ENCODE data around the gene INCA1. TPM values are rescaled to one million over a fixed set of nuclear protein-coding genes. Genes with fewer than 3 reads are reported as not detected.
A peak's percentile ranks its signal among the peaks of the same experiment; 100 is the strongest.

INCA1 gene
- total and polyA plus RNA-seq, 2 of the 13 experiments (the other 11 are each of a cell fraction or from before 2014, with no cell fraction given): 0.93 to 2.6 TPM

DNA sequence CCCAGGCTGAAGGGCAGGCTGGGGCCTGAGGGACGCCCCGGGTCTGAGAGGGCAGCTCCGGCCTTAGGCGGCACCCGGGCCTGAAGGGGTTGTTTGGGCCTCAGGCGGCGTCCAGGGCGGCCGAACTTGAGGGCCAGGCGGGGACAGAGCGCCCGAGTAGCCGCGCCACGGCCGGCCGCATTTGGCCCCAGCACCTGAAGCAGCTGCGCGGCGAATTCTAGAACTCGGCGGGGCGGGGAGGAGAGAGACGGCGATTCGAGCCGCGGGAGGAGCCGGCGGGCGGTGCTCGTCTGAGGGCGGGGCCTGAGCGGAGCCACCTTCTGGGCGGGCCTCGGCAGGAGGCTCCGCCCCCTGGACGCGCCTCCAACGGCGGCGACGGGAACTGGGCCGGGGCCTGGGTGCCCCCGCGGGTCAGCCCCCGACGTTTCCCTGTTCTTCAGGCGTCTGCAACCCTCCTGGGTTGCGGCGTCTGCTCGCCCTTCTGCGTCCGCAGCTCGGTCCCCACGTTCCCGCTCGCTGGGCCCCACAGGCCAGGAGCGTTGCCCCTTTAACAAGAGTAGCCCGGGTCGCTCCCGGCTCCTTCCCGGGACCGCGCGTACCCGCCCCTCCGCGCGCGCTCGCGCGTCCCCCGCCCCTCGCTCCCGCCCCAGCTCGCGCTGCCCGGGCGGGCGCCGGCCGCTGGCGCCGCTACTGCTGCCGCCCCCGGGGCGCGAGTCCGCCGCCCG is at the start of gene INCA1, which contains the start of gene KIF1C (continued):
- TF ChIP-seq, protein P1, sequence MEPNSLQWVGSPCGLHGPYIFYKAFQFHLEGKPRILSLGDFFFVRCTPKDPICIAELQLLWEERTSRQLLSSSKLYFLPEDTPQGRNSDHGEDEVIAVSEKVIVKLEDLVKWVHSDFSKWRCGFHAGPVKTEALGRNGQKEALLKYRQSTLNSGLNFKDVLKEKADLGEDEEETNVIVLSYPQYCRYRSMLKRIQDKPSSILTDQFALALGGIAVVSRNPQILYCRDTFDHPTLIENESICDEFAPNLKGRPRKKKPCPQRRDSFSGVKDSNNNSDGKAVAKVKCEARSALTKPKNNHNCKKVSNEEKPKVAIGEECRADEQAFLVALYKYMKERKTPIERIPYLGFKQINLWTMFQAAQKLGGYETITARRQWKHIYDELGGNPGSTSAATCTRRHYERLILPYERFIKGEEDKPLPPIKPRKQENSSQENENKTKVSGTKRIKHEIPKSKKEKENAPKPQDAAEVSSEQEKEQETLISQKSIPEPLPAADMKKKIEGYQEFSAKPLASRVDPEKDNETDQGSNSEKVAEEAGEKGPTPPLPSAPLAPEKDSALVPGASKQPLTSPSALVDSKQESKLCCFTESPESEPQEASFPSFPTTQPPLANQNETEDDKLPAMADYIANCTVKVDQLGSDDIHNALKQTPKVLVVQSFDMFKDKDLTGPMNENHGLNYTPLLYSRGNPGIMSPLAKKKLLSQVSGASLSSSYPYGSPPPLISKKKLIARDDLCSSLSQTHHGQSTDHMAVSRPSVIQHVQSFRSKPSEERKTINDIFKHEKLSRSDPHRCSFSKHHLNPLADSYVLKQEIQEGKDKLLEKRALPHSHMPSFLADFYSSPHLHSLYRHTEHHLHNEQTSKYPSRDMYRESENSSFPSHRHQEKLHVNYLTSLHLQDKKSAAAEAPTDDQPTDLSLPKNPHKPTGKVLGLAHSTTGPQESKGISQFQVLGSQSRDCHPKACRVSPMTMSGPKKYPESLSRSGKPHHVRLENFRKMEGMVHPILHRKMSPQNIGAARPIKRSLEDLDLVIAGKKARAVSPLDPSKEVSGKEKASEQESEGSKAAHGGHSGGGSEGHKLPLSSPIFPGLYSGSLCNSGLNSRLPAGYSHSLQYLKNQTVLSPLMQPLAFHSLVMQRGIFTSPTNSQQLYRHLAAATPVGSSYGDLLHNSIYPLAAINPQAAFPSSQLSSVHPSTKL (CRISPR knock-in tag; IDR thresholded peaks at IDR 0.05): peak; percentile 35
- TF ChIP-seq MED1 (CRISPR knock-in tag; IDR thresholded peaks at IDR 0.05) (peak; percentile 65; the same call in 1 of the 2 replicates), ELF4 (CRISPR knock-in tag; IDR thresholded peaks at IDR 0.05; ENCODE audit: borderline replicate concordance) (no peak), ZNF160 (CRISPR knock-in tag; IDR thresholded peaks at IDR 0.05) (no peak), HOXA9 (CRISPR knock-in tag; IDR thresholded peaks at IDR 0.05; ENCODE audit: borderline replicate concordance) (no peak), MTA3 (CRISPR knock-in tag; IDR thresholded peaks at IDR 0.05) (no peak), ZNF768 (CRISPR knock-in tag; IDR thresholded peaks at IDR 0.05) (peak; percentile 53; the same call in 1 of the 2 replicates), ZNF776 (CRISPR knock-in tag; IDR thresholded peaks at IDR 0.05) (peak; percentile 22), ZNF598 (CRISPR knock-in tag; IDR thresholded peaks at IDR 0.05; ENCODE audit: borderline replicate concordance) (peak; percentile 29; the same call in 1 of the 2 replicates), SALL1 (CRISPR knock-in tag; IDR thresholded peaks at IDR 0.05) (peak; percentile 53; the same call in 1 of the 2 replicates), REPIN1 (CRISPR knock-in tag; IDR thresholded peaks at IDR 0.05; ENCODE audit: borderline replicate concordance, low read depth) (0 out of 2 replicates have a peak, but pooled peaks have one; percentile 50), ZFP90 (CRISPR knock-in tag; IDR thresholded peaks at IDR 0.05; ENCODE audit: borderline replicate concordance) (no peak), RBFOX2 (IDR thresholded peaks at IDR 0.05; ENCODE audit: low read depth, low read length) (peak; percentile 75), TFDP2 (CRISPR knock-in tag; IDR thresholded peaks at IDR 0.05) (peak; percentile 43; the same call in 1 of the 2 replicates), YY1 (IDR thresholded peaks at IDR 0.05; ENCODE audit: insufficient read depth, insufficient replicate concordance, low read depth, low read length) (peak; percentile 42)
- TF ChIP-seq, protein P2, sequence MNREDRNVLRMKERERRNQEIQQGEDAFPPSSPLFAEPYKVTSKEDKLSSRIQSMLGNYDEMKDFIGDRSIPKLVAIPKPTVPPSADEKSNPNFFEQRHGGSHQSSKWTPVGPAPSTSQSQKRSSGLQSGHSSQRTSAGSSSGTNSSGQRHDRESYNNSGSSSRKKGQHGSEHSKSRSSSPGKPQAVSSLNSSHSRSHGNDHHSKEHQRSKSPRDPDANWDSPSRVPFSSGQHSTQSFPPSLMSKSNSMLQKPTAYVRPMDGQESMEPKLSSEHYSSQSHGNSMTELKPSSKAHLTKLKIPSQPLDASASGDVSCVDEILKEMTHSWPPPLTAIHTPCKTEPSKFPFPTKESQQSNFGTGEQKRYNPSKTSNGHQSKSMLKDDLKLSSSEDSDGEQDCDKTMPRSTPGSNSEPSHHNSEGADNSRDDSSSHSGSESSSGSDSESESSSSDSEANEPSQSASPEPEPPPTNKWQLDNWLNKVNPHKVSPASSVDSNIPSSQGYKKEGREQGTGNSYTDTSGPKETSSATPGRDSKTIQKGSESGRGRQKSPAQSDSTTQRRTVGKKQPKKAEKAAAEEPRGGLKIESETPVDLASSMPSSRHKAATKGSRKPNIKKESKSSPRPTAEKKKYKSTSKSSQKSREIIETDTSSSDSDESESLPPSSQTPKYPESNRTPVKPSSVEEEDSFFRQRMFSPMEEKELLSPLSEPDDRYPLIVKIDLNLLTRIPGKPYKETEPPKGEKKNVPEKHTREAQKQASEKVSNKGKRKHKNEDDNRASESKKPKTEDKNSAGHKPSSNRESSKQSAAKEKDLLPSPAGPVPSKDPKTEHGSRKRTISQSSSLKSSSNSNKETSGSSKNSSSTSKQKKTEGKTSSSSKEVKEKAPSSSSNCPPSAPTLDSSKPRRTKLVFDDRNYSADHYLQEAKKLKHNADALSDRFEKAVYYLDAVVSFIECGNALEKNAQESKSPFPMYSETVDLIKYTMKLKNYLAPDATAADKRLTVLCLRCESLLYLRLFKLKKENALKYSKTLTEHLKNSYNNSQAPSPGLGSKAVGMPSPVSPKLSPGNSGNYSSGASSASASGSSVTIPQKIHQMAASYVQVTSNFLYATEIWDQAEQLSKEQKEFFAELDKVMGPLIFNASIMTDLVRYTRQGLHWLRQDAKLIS (CRISPR knock-in tag; IDR thresholded peaks at IDR 0.05): no peak
- TF ChIP-seq, protein P3, sequence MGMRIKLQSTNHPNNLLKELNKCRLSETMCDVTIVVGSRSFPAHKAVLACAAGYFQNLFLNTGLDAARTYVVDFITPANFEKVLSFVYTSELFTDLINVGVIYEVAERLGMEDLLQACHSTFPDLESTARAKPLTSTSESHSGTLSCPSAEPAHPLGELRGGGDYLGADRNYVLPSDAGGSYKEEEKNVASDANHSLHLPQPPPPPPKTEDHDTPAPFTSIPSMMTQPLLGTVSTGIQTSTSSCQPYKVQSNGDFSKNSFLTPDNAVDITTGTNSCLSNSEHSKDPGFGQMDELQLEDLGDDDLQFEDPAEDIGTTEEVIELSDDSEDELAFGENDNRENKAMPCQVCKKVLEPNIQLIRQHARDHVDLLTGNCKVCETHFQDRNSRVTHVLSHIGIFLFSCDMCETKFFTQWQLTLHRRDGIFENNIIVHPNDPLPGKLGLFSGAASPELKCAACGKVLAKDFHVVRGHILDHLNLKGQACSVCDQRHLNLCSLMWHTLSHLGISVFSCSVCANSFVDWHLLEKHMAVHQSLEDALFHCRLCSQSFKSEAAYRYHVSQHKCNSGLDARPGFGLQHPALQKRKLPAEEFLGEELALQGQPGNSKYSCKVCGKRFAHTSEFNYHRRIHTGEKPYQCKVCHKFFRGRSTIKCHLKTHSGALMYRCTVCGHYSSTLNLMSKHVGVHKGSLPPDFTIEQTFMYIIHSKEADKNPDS (CRISPR knock-in tag; IDR thresholded peaks at IDR 0.05): no peak

Measured in HepG2 (cell line).